Left colon (tissue), 2 donors: Measurements from ENCODE around the gene MMD2. TPM values are rescaled to one million over a fixed set of nuclear protein-coding genes. Genes with fewer than 3 reads are reported as not detected.

ENCODE experiments used
- ATAC-seq: fragments of 200-7000 bp; cut with Tn5 transposase; one replicate; pipeline ENCODE4 v1.9.1; 2020; ENCODE audit warnings: mild to moderate bottlenecking, moderate library complexity
- DNase-seq, 2 donors: peaks; one replicate each; pipeline ENCODE4 v3.0.0-alpha.2; 2020
- intact Hi-C, 2 donors: fragments of 100-400 bp; cut with DNase I in 1 of 2; cut with micrococcal nuclease in 1 of 2; formaldehyde crosslinking; loops; one replicate each; pipeline versions ENCODE4 v1.11.2 to v1.14.0; 2022; cut with DNase I, micrococcal nuclease
- total RNA-seq, 2 donors: library from RNA; stranded (reverse); fragmentation: NEBNext Ultra II Directional; extraction: Animal tissue kit (Norgen Biotek cat#: 25700); gene quantifications; one replicate each; pipeline ENCODE4 v1.2.1, GENCODE V29; 2021
- donor health status: DM: no; HTN: no; CAD: no.
- donor health status: DM: yes; HTN: yes; CAD: no.

The MMD2 gene
- total RNA-seq, 2 donors from 2014 or later = not detected

DNA sequence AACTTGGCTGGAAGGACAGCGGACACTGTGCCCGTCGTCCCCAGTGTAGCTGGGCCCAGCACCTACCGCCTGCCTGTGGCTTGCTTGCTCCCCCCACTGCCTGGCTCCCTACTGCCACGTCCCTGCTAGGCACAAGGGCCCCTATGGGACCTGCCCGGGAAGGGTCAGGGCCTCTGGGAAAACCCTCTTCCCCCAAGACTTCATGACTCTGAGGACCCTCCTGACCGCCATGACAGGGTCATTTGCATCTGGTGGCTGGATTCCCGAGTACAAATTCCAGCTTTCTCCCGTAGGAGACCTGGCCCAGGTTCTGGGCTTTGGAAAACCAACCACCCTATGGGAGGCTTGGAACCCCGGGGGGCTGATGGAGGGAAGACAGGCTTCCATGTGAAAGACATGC is 1.4 kb upstream of the MMD2 start:
- intact Hi-C loops = no loop called here
- ATAC-seq (no peak), DNase-seq (no peak)

GRCh38 chr7:4959893-4960292 is 906 bp upstream of the MMD2 start:
- intact Hi-C loops = no loop called here
- ATAC-seq (no peak), DNase-seq (no peak)

DNA sequence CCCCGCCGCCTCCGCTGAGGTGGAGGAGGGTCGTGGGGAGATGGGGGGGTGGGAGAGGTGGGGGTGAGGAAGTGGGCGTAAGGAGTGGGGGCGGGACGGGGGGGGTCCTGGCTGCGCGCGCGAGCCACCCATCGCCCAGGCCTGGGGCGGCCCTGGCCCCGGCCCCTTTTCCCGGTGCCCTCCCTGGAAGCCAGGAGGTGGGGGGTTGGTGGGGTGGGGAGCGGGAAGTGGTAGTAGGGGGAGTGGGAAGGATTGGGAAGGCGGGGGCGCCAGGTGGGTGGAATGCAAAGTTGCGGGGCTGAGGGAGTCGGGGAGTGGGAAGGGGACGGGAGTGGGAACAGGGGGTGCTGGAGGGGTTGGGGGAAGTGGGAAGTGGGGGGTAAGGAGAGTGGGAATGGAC is 319 bp upstream of the MMD2 start:
- ATAC-seq (no peak), DNase-seq (no peak)
- intact Hi-C loops = no loop called here

- ATAC-seq (no peak), DNase-seq (no peak)
- intact Hi-C loops = no loop called here
Observed at GRCh38 chr7:4957847-4958476, 1.0 kb downstream of the MMD2 start.

- DNase-seq (no peak), ATAC-seq (no peak)
- intact Hi-C loops = no loop called here
Observed at GRCh38 chr7:4951903-4952636, 6.9 kb downstream of the MMD2 start.

- ATAC-seq = no peak
- intact Hi-C loops = no loop called here
Observed at GRCh38 chr7:4951304-4951703, 7.7 kb downstream of the MMD2 start.

DNA sequence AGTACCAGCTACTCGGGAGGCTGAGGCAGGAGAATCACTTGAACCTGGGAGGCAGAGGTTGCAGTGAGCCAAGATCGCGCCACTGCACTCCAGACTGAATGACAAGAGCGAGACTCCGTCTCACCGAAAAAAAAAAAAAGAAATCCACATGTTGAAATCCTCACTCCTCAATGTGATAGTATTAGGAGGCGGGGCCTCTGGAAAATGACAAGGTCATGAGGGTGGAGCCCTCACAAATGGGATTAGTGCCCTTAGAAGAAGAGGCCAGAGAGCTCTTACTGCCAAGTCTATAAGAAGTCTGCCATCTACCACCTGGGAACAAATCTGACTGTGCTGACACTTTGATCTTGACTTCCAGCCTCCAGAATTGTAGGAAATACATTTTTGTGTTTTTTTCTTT is 10.6 kb downstream of the MMD2 start:
- intact Hi-C loops = no loop called here
- ATAC-seq (no peak), DNase-seq (no peak)

More at GRCh38 chr7:4951304-4951703, 7.7 kb downstream of the MMD2 start:
- DNase-seq = no peak

GRCh38 chr7:4945949-4946348 is 13.0 kb downstream of the MMD2 start:
- no peak for DNase-seq
- ATAC-seq = no peak

DNA sequence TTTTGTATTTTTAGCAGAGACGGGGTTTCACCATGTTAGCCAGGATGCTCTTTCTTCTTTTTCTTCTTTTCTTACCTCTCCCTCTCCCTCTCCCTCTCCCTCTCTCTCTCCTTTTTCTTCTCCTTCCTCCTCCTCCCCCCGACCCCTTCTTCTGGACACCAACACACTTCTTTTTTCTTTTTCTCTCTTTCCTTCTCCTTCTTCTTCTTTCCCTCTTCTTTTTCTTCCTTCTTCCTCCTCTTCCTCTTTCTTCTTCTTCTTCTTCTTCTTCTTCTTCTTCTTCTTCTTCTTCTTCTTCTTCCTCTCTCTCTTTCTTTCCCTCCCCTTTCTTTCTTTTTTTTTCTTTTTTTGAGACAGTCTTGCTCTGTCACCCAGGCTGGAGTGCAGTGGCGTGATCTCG is 14.0 kb downstream of the MMD2 start:
- DNase-seq = no peak
- ATAC-seq = no peak
- intact Hi-C loops = no loop called here

More at GRCh38 chr7:4945949-4946348, 13.0 kb downstream of the MMD2 start:
- intact Hi-C loops = no loop called here

GRCh38 chr7:4943297-4943696 is 15.7 kb downstream of the MMD2 start:
- ATAC-seq (no peak), DNase-seq (no peak)
- intact Hi-C loops = no loop called here

DNA sequence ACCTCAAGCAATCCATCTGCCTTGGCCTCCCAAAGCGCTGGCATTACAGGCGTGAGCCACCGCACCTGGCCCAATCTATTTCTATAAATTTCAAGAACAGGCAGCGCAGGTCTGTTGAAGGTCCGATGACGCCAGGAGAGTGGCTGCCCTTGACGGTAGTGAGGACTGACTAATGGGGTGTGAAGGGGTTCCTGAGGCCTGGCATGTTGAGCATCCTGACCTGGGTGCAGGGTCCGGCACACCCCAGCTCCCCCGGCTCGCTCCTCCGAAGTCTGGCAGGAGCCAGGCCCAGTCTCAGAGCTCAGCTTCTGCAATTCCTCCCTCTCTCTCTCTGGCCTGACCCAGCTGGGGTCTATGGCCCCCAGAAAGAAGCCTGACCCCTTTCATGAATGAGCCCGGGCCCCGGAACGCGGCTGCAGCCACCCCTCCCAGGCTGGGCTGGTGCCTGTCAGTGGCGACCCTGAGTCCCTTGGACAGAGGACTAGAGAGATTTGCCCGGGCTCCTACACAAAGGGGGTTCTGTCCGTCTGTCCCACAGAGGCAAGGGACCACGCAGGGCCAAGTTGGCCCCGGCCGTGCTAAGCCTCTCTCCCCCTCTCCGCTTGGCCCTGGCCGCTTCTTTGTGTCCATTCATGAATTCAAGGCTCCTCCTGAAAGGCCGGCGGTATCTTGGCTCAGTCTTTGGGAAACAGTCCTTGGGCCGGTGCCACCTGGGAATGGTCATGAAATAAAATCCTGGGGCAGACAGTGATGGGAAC is 18.8 kb downstream of the MMD2 start:
- intact Hi-C loops = no loop called here
- DNase-seq = no peak

DNA sequence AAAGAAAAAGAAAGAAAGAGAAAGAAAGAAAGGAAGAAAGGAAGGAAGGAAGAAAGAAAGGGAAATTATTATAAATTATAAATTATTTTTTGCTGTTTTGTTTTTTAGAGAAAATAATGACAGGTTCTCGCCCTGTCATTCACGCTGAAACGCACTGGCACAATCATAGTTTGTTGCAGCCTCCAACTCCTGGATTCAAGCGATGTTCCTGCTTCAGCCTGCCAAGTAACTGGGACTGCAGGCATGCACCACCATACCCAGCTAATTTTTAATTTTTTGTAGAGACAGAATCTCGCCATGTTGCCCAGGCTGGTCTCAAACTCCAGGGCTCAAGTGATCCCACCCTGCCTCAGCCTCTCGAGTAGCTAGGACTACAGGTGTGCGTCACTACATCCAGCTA is 21.6 kb downstream of the MMD2 start:
- intact Hi-C loops = no loop called here
- ATAC-seq (no peak), DNase-seq (no peak)

More for the DNA sequence above, 18.8 kb downstream of the MMD2 start:
- no peak for ATAC-seq

DNA sequence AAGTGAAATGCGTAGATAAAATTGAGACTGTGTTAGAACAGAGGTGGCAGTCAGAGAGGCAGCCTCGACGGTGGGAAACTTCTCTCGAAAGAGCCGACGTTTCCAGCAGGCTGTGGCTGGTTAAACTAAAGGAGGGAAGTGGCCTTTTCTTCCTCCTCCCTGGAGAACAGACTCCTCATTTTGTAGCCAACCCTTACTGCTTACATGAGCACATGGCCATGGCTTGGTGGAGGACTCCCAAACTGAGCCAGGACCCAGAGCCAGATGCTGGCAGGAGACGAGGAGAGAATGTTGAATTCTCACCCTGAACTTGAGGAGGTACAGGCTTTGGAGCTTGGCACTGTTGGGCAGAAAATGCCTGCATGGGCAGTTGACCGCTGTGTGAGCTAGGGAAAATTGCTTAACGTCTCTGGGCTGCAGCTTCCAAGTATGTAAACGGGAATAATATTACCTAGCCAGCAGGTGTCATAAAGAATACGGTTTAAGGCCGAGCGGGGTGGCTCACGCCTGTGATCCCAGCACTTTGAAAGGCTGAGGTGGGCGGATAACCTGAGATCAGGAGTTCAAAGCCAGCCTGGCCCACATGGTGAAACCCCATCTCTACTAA is 24.5 kb downstream of the MMD2 start:
- no peak for ATAC-seq
- intact Hi-C loops = no loop called here
- no peak for DNase-seq

DNA sequence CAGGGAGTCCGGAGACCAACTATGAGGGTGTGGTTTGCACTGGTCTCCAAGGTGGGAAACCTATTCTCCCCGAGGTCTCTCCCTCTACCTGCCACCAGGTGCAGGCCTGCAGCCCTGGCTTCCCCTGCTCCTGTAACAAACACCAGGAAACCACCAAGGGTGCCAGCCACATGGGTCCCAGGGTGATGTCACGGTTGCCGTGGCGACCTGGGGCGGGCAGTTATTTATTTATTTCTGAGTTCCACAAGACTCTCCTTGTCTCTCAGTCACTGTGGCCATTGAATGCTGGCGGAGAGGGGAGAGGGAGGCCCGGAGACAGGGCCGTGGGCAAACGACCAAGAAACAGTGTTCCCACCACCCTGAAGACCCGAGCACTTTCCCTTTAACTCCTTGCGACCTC is 27.0 kb downstream of the MMD2 start:
- intact Hi-C loops = no loop called here
- DNase-seq (peak; percentile 18 to 26), ATAC-seq (peak; percentile 62)

GRCh38 chr7:4929005-4929404 is 30.0 kb downstream of the MMD2 start:
- ATAC-seq = no peak
- no peak for DNase-seq
- intact Hi-C loops = no loop called here

- intact Hi-C loops = no loop called here
- no peak for DNase-seq
- no peak for ATAC-seq
Observed at GRCh38 chr7:4928445-4928844, 30.5 kb downstream of the MMD2 start.

DNA sequence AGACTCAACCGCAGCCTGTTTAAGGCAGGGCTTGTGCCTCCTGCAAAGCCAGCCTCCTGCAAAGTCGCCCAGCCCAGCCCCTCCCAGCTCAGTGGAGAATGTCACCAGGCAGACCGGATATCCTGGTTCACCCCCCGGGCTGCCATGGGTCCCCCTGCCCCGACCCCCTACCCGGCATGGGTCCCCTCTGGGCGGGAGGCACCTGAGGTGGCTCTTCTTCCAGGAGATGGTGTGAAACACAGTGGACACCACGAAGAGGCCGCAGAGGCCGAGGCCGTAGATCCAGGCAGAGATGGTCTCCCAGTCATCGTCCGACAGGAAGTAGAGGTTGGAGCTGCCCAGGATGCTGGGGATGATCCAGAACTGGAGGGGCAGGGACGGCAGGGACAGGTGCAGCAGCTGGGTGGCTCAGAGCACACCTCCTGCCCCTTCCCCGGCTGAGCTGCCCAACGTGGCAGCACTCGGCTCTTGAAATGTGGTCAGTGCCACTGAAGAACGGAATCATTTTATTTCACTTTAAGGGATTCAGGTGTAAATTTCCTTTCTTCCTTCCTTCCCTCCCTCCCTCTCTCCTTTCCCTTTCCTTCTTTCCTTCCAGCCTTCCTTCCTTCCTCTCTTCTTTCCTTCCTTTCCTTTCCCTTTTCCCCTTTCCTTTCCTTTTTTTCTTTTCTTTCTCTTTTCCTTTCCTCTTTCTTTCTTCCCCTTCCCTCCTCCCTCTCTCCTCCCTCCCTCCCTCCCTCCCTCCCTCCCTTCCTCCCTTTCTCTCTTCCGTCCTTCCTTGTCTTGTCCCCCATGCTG is 38.8 kb downstream of the MMD2 start:
- intact Hi-C loops = no loop called here
- no peak for ATAC-seq
- no peak for DNase-seq

- intact Hi-C loops = no loop called here
- DNase-seq (no peak), ATAC-seq (no peak)
Observed at GRCh38 chr7:4916113-4916512, 42.9 kb downstream of the MMD2 start.
